Hindlimb muscle (tissue), 1 donor: ENCODE results near the gene MYDGF. TPM values are rescaled to one million over a fixed set of nuclear protein-coding genes. Genes with fewer than 3 reads are reported as not detected.
"Not testable (repeated sequence)": the region's sequence is repeated elsewhere in the genome, so short reads cannot be mapped to it uniquely, and the experiment has no call there.

Experiments used
- DNase-seq: peaks from one replicate; pipeline ENCODE4 v3.0.0-alpha.2; 2013
- polyA plus RNA-seq: library from polyadenylated mRNA; unstranded; fragments of 120-200 nt; gene quantifications from one replicate; pipeline ENCODE4 v1.2.1, GENCODE V29; 2013; ENCODE audit not compliant: insufficient read length

The MYDGF gene
- polyA plus RNA-seq: 56.4 TPM

GRCh38 chr19:4669723-4670480 is at the start of gene MYDGF:
Gene MYDGF, minus strand, starts transcription at chr19:4670342. Its CDS starts 8 bp downstream, at chr19:4670334.
- peak; percentile 91 for DNase-seq

GRCh38 chr19:4719499-4719866 is 49.3 kb upstream of the MYDGF start:
- DNase-seq: no peak

- no peak for DNase-seq
Measured at GRCh38 chr19:4717966-4718701, 48.0 kb upstream of the MYDGF start.

GRCh38 chr19:4717191-4717965 is 47.2 kb upstream of the MYDGF start:
- no peak for DNase-seq

GRCh38 chr19:4715529-4716221 is 45.5 kb upstream of the MYDGF start:
- no peak for DNase-seq

GRCh38 chr19:4715178-4715528 is 45.0 kb upstream of the MYDGF start:
- DNase-seq: not testable (repeated sequence)

- no peak for DNase-seq
Measured at GRCh38 chr19:4714016-4714415, 43.9 kb upstream of the MYDGF start.

- DNase-seq: no peak
Measured at GRCh38 chr19:4713384-4713951, 43.3 kb upstream of the MYDGF start.

- no peak for DNase-seq
Measured at GRCh38 chr19:4712771-4713170, 42.6 kb upstream of the MYDGF start.

- no peak for DNase-seq
Measured at GRCh38 chr19:4711211-4711610, 41.1 kb upstream of the MYDGF start.

- no peak for DNase-seq
Measured at GRCh38 chr19:4710281-4710600, 40.1 kb upstream of the MYDGF start.

- no peak for DNase-seq
Measured at GRCh38 chr19:4709440-4710280, 39.5 kb upstream of the MYDGF start.

GRCh38 chr19:4707956-4708650 is 38.0 kb upstream of the MYDGF start:
- no peak for DNase-seq

- no peak for DNase-seq
Measured at GRCh38 chr19:4707322-4707721, 37.2 kb upstream of the MYDGF start.

- no peak for DNase-seq
Measured at GRCh38 chr19:4705413-4706131, 35.4 kb upstream of the MYDGF start.

- DNase-seq: no peak
Measured at GRCh38 chr19:4704317-4704673, 34.2 kb upstream of the MYDGF start.

- DNase-seq: no peak
Measured at GRCh38 chr19:4703671-4704316, 33.7 kb upstream of the MYDGF start.

- no peak for DNase-seq
Measured at GRCh38 chr19:4702764-4703163, 32.6 kb upstream of the MYDGF start.

- DNase-seq: no peak
Measured at GRCh38 chr19:4701557-4701956, 31.4 kb upstream of the MYDGF start.

GRCh38 chr19:4700693-4700970 is 30.5 kb upstream of the MYDGF start:
- no peak for DNase-seq
